ENCODE measurements around the gene MGAT5.

DNA sequence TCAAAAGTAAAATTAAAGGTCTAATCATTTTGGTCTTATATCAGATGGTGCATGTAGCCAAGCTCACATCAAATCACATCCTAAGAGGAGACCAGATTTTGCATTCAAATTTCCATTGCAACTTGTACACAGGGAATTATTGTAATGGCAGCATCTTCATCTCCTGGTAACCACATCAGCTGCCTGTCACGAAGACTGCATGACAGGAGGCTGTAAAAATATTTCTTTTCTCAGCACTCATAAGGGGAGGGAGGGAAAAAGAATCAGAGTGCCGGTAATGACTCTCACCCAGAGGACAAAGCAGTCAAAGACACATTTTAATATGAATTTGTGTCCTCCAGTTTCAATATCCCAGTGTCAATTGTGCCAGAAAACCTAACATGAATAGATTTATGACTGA is 248.2 kb downstream of the MGAT5 start:
- no peak for TF ChIP-seq POLR2A (IDR thresholded peaks at IDR 0.05)
- TF ChIP-seq, protein P1, sequence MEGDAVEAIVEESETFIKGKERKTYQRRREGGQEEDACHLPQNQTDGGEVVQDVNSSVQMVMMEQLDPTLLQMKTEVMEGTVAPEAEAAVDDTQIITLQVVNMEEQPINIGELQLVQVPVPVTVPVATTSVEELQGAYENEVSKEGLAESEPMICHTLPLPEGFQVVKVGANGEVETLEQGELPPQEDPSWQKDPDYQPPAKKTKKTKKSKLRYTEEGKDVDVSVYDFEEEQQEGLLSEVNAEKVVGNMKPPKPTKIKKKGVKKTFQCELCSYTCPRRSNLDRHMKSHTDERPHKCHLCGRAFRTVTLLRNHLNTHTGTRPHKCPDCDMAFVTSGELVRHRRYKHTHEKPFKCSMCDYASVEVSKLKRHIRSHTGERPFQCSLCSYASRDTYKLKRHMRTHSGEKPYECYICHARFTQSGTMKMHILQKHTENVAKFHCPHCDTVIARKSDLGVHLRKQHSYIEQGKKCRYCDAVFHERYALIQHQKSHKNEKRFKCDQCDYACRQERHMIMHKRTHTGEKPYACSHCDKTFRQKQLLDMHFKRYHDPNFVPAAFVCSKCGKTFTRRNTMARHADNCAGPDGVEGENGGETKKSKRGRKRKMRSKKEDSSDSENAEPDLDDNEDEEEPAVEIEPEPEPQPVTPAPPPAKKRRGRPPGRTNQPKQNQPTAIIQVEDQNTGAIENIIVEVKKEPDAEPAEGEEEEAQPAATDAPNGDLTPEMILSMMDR (IDR thresholded peaks at IDR 0.05), result no peak
- no peak for TF ChIP-seq EP300 (IDR thresholded peaks at IDR 0.05)
- TF ChIP-seq POLR2AphosphoS5 (IDR thresholded peaks at IDR 0.05), result no peak
